ENCODE measurements around the gene RFK. TPM values are rescaled to one million over a fixed set of nuclear protein-coding genes. Genes with fewer than 3 reads are reported as not detected.

Gene RFK
- total and polyA plus RNA-seq, 12 donors, result 8.1 to 48.5 (median 22.0) TPM

GRCh38 chr9:76431601-76432000 lies 37.4 kb upstream of the RFK start:
- TF ChIP-seq, protein P1, sequence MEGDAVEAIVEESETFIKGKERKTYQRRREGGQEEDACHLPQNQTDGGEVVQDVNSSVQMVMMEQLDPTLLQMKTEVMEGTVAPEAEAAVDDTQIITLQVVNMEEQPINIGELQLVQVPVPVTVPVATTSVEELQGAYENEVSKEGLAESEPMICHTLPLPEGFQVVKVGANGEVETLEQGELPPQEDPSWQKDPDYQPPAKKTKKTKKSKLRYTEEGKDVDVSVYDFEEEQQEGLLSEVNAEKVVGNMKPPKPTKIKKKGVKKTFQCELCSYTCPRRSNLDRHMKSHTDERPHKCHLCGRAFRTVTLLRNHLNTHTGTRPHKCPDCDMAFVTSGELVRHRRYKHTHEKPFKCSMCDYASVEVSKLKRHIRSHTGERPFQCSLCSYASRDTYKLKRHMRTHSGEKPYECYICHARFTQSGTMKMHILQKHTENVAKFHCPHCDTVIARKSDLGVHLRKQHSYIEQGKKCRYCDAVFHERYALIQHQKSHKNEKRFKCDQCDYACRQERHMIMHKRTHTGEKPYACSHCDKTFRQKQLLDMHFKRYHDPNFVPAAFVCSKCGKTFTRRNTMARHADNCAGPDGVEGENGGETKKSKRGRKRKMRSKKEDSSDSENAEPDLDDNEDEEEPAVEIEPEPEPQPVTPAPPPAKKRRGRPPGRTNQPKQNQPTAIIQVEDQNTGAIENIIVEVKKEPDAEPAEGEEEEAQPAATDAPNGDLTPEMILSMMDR (IDR thresholded peaks at IDR 0.05), result no peak
- TF ChIP-seq POLR2A (IDR thresholded peaks at IDR 0.05), result no peak
- no peaks in the 10 kb centered on the region for H3K4me1 ChIP-seq (replicated peaks in 1 of 2)
- DNase-seq, result no peak
- H3K27ac ChIP-seq, result no peak overlapping the region
- intact Hi-C loops (cut with DNase I), result no loop called here
- H3K27me3 ChIP-seq, result no peaks in the 10 kb centered on the region
- H3K36me3 ChIP-seq (replicated peaks in 1 of 2), result no peaks in the 10 kb centered on the region
- WGBS, 4 donors, result 76 to 90% (median 86%) methylated on average over 4 to 8 of the region's 8 CpGs
- H3K9me3 ChIP-seq (replicated peaks in 1 of 3), result no peaks in the 10 kb centered on the region
- H3K4me3 ChIP-seq, result no peak overlapping the region

DNA sequence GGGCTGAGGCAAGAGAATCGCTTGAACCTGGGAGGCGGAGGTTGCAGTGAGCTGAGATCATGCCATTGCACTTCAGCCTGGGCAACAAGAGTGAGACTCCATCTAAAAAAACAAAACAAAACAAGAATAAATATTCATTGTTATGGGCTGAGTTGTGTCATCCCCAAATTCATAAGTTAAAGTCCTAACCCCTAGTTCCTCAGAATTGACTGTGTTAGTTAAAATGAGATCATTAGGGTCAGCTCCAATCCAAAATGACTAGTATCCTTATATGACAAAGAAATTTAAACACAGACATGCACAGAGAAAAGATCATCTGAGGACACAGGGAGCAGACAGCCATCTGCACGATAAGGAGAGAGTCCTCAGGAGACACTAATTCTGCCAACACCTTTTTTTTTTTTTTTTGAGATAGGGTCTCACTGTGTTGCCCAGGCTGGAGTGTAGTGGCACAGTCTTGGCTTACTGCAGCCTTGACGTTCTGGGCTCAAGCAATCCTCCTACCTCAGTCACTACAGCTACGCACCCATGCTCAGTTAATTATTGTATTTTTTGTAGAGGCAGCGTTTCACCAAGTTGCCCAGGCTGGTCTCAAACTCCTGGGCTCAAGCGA lies 32.7 kb upstream of the RFK start:
- DNase-seq, result no peak
- Histone ChIP-seq H3K36me3 (replicated peaks in 1 of 2) (no peaks in the 10 kb centered on the region), H3K27me3 (no peaks in the 10 kb centered on the region), H3K4me1 (replicated peaks in 1 of 2) (no peaks in the 10 kb centered on the region), H3K9me3 (replicated peaks in 1 of 3) (no peaks in the 10 kb centered on the region), H3K4me3 (no peak overlapping the region), H3K27ac (no peak overlapping the region)
- TF ChIP-seq, protein P1 (IDR thresholded peaks at IDR 0.05), result no peak
- WGBS, 4 donors, result 88 to 93% (median 92%) methylated on average over 7 of the region's 7 CpGs
- intact Hi-C loops (cut with DNase I), result no loop called here

DNA sequence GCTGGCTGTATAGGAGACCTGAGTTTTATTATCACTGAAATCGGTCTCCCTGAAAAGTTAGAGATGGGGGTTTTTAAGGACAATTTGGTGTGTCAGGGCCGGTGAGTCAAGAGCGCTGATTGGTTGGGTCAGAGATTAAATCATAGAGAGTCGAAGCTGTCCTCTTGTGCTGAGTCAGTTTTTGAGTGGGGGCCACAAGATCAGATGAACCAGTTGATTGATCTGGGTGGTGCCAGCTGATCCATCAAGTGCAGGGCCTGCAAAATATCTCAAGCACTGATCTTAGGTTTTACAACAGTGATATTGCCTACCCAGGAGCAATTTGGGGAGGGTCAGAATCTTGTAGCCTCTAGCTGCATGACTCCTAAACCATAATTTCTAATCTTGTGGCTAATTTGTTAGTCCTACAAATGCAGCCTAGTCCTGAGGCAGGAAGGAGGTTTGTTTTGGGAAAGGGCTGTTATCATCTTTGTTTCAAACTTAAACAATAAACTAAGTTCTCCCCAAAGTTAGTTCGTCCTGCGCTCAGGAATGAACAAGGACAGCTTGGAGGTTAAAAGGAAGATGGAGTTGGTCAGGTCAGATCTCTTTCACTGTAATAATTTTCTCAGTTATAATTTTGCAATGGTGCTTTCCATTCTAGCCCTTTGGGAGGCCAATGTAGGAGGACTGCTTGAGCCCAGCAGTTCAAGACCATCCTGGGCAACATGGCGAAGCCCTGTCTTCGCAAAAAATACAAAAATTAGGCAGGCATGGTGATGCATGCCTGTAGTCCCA lies 31.6 kb upstream of the RFK start:
- intact Hi-C loops (cut with DNase I), result no loop called here
- Histone ChIP-seq H3K36me3 (replicated peaks in 1 of 2) (no peaks in the 10 kb centered on the region), H3K9me3 (replicated peaks in 1 of 3) (no peaks in the 10 kb centered on the region), H3K27me3 (no peaks in the 10 kb centered on the region), H3K27ac (no peak overlapping the region), H3K4me1 (replicated peaks in 1 of 2) (no peaks in the 10 kb centered on the region), H3K4me3 (no peak overlapping the region)
- 86 to 92% (median 88%) methylated on average over 8 of the region's 8 CpGs for WGBS, 4 donors
- no peak for DNase-seq
- TF ChIP-seq, protein P1 (IDR thresholded peaks at IDR 0.05), result no peak
- no peak for TF ChIP-seq POLR2A (IDR thresholded peaks at IDR 0.05)

- 89 to 95% (median 90%) methylated on average over 4 of the region's 4 CpGs for WGBS, 4 donors
- intact Hi-C loops (cut with DNase I), result no loop called here
- Histone ChIP-seq H3K27me3 (no peaks in the 10 kb centered on the region), H3K4me3 (no peak overlapping the region), H3K27ac (no peak overlapping the region), H3K4me1 (replicated peaks in 1 of 2) (no peaks in the 10 kb centered on the region), H3K36me3 (replicated peaks in 1 of 2) (no peaks in the 10 kb centered on the region), H3K9me3 (replicated peaks in 1 of 3) (no peaks in the 10 kb centered on the region)
- DNase-seq, result no peak
- TF ChIP-seq, protein P1 (IDR thresholded peaks at IDR 0.05), result no peak
- TF ChIP-seq POLR2A (IDR thresholded peaks at IDR 0.05), result no peak
Measured at GRCh38 chr9:76424491-76424890, 30.3 kb upstream of the RFK start.

All from adrenal gland (tissue), 12 donors.